Spleen (tissue), 7 donors: ENCODE measurements around the gene PLA2G4E.

Experiments used
- CTCF ChIP-seq, 11 experiments: fragments of 200-600 bp in 7 of 11; fragments of 450-650 bp in 4 of 11; sonication (generic) in 4 of 11; IDR thresholded peaks in 8 of 11; conservative IDR thresholded peaks in 3 of 11; 1 replicate in 7 of 11; 2 replicates in 4 of 11; pipeline versions ENCODE4 v1.4.0 to v1.8.0; 2016 to 2021; ENCODE audit warnings: antibody characterized with exemption in 11 of 11, inconsistent platforms in 4 of 11, mild to moderate bottlenecking in 1 of 11
- POLR2A ChIP-seq, 3 donors: fragments of 450-650 bp; IDR thresholded peaks; one replicate each; pipeline ENCODE4 v1.5.1; 2017; ENCODE audit warnings: antibody characterized with exemption in 3 of 3, mild to moderate bottlenecking in 1 of 3
- donor health status: DM: no; HTN: no; CAD: no; lungs with moderate emphysema.
- donor health status: DM: no; HTN: no; CAD: no.
- donor health status: DM: no; HTN: no; CAD: no.

- TF ChIP-seq CTCF (IDR thresholded peaks at IDR 0.05 in 8 of 11, conservative IDR thresholded peaks at IDR 0.05 in 3 of 11) = no peak
- TF ChIP-seq POLR2A (IDR thresholded peaks at IDR 0.05) = no peak
Measured at GRCh38 chr15:41949401-41950126, 71.3 kb downstream of the PLA2G4E start.
